Activated CD4-positive, alpha-beta T cell treated with anti-CD3 and anti-CD28 coated beads, Interleukin-2, amount 50 U/mL, for 1 hour (primary cell): ENCODE results near the gene SAMD11.

ENCODE experiments used
- DNase-seq: peaks from one replicate; pipeline ENCODE4 v3.0.0-alpha.2; 2020

Gene SAMD11

GRCh38 chr1:950881-951280 lies 27.2 kb downstream of the SAMD11 start:
- DNase-seq, result no peak

GRCh38 chr1:951364-951763 lies 27.6 kb downstream of the SAMD11 start:
- no peak for DNase-seq

GRCh38 chr1:952201-952600 lies 28.5 kb downstream of the SAMD11 start:
- DNase-seq, result no peak

- no peak for DNase-seq
These were observed 28.9 kb downstream of the SAMD11 start for GRCh38 chr1:952603-953002.

GRCh38 chr1:953524-954320 lies 30.0 kb downstream of the SAMD11 start:
- no peak for DNase-seq

GRCh38 chr1:954927-955326 lies 31.2 kb downstream of the SAMD11 start:
- DNase-seq, result no peak

GRCh38 chr1:955474-955873 lies 31.8 kb downstream of the SAMD11 start:
- DNase-seq, result no peak

- DNase-seq, result no peak
These were observed 32.9 kb downstream of the SAMD11 start for GRCh38 chr1:956636-957035.

- peak; percentile 97 for DNase-seq
These were observed 35.4 kb downstream of the SAMD11 start, which contains the start of gene NOC2L for GRCh38 chr1:958823-959730. Gene NOC2L (minus strand): TSS chr1:959256. CDS start chr1:959240, 16 bp downstream.

- no peak for DNase-seq
These were observed 36.1 kb downstream of the SAMD11 start for GRCh38 chr1:959731-960362.

GRCh38 chr1:960363-961131 lies 36.8 kb downstream of the SAMD11 start, which contains the start of gene KLHL17:
Gene KLHL17 (plus strand): TSS chr1:960584. CDS start chr1:960694, 110 bp downstream.
- peak; percentile 75 for DNase-seq

GRCh38 chr1:961132-961669 lies 37.5 kb downstream of the SAMD11 start:
- DNase-seq, result no peak

- DNase-seq, result no peak
These were observed 38.9 kb downstream of the SAMD11 start for GRCh38 chr1:962381-963300.

GRCh38 chr1:963301-963651 lies 39.6 kb downstream of the SAMD11 start:
- no peak for DNase-seq

- DNase-seq, result no peak
These were observed 40.2 kb downstream of the SAMD11 start for GRCh38 chr1:963746-964525.

- DNase-seq, result no peak
These were observed 41.2 kb downstream of the SAMD11 start for GRCh38 chr1:964691-965525.

GRCh38 chr1:965526-966134 lies 41.9 kb downstream of the SAMD11 start:
- DNase-seq, result no peak

- DNase-seq, result no peak
These were observed 42.5 kb downstream of the SAMD11 start, which contains the start of gene PLEKHN1 for GRCh38 chr1:966135-966703. Gene PLEKHN1 (plus strand): TSS chr1:966482. CDS start chr1:966532, 50 bp downstream.
